PC-9 (cell line): Measurements from ENCODE around the gene SLC66A3. TPM values are rescaled to one million over a fixed set of nuclear protein-coding genes. Genes with fewer than 3 reads are reported as not detected.

ENCODE experiments used
- BruUV-seq: library from RNA; stranded (reverse); fragments of 400-500 nt; replicated peaks from 2 replicates; lab custom pipeline; 2021; lab: Mats Ljungman, UMichigan
- CTCF ChIA-PET: fragments of 300-600 bp; sonication (Branson Sonifier 250); formaldehyde crosslinking; loops from one replicate; lab custom pipeline; 2022; ENCODE audit warnings: antibody characterized with exemption; lab: Charles Lee
- POLR2A ChIA-PET: fragments of 300-600 bp; sonication (Branson Sonifier 250); formaldehyde crosslinking; loops from one replicate; lab custom pipeline; 2022; ENCODE audit warnings: antibody characterized with exemption; ENCODE audit not compliant: unreplicated experiment; lab: Charles Lee
- DNase-seq, 2 experiments: peaks; one replicate each; pipeline versions ENCODE4 v3.0.0 to v3.0.0-alpha.2; 2015 to 2022; ENCODE audit warnings: mixed read lengths in 1 of 2
- H2AFZ ChIP-seq: fragments of 200-600 bp; sonication (generic); 2 replicates; pipeline ENCODE4 v1.8.1; 2017; ENCODE audit warnings: antibody characterized with exemption
- H3F3A ChIP-seq: fragments of 200-600 bp; sonication (generic); 2 replicates; pipeline ENCODE4 v1.8.1; 2017; ENCODE audit warnings: antibody characterized with exemption, mild to moderate bottlenecking, low read depth; ENCODE audit not compliant: insufficient read depth
- H3K27ac ChIP-seq: fragments of 200-600 bp; sonication (generic); 2 replicates; pipeline ENCODE4 v1.6.1; 2016; ENCODE audit warnings: mixed run types
- H3K27me3 ChIP-seq: fragments of 200-600 bp; sonication (generic); 2 replicates; pipeline ENCODE4 v1.6.1; 2016; ENCODE audit warnings: low read depth, mixed run types; ENCODE audit not compliant: insufficient read depth
- H3K36me3 ChIP-seq: fragments of 200-600 bp; sonication (generic); 2 replicates; pipeline ENCODE4 v1.6.1; 2016; ENCODE audit warnings: low read depth, mixed run types
- H3K4me1 ChIP-seq: fragments of 200-600 bp; sonication (generic); replicated peaks from 2 replicates; pipeline ENCODE4 v1.6.1; 2016; ENCODE audit warnings: mixed run types; ENCODE audit not compliant: insufficient read depth
- H3K4me2 ChIP-seq: fragments of 200-600 bp; sonication (generic); 2 replicates; pipeline ENCODE4 v1.6.1; 2017; ENCODE audit warnings: mixed run types
- H3K4me3 ChIP-seq: fragments of 200-600 bp; sonication (generic); 2 replicates; pipeline ENCODE4 v1.6.1; 2016; ENCODE audit warnings: mixed run types
- H3K79me2 ChIP-seq: fragments of 200-600 bp; sonication (generic); 2 replicates; pipeline ENCODE4 v1.6.1; 2017; ENCODE audit warnings: low read depth, mixed run types
- H3K9me2 ChIP-seq: fragments of 200-600 bp; sonication (generic); 2 replicates; pipeline ENCODE4 v1.8.1; 2017; ENCODE audit warnings: mild to moderate bottlenecking; ENCODE audit not compliant: insufficient read depth
- H3K9me3 ChIP-seq: fragments of 200-600 bp; sonication (generic); 2 replicates; pipeline ENCODE4 v1.8.1; 2016; ENCODE audit warnings: low read depth; ENCODE audit not compliant: insufficient read depth
- H4K20me1 ChIP-seq: fragments of 200-600 bp; sonication (generic); 2 replicates; pipeline ENCODE4 v1.8.1; 2017; ENCODE audit not compliant: insufficient read depth
- CTCF ChIP-seq: fragments of 200-600 bp; sonication (generic); conservative IDR thresholded peaks from 2 replicates; pipeline ENCODE4 v1.6.1; 2017; ENCODE audit warnings: mixed run types, antibody characterized with exemption, mild to moderate bottlenecking, moderate library complexity
- EZH2 ChIP-seq: fragments of 200-600 bp; sonication (generic); IDR thresholded peaks from 2 replicates; pipeline ENCODE4 v1.8.0; 2017; ENCODE audit warnings: antibody characterized with exemption, low read depth
- intact Hi-C: fragments of 100-400 bp; cut with micrococcal nuclease; formaldehyde crosslinking; loops from one replicate; pipeline ENCODE4 v1.10.0; 2022; ENCODE audit not compliant: unreplicated experiment
- total RNA-seq: library from RNA; stranded (reverse); gene quantifications from 2 replicates; pipeline ENCODE4 v1.2.3, GENCODE V29; 2021

The SLC66A3 gene
- total RNA-seq, 1 experiment from 2014 or later, result 11.9 TPM

- H3K4me1 ChIP-seq, result peaks cover 25% of the 10 kb centered on the region
- no peaks in the 10 kb centered on the region for H4K20me1 ChIP-seq
- no TSS peak for BruUV-seq
- ChIA-PET POLR2A (no interaction called here), CTCF (interaction anchor here (2.9 kb wide), 1 partner anchor 296 kb away, joined by 16 read pairs; no protein-coding TSS in a partner anchor)
- H3K27me3 ChIP-seq, result no peaks in the 10 kb centered on the region
- peak in 1 of 2 experiments; percentile 41 for DNase-seq
- H3K27ac ChIP-seq, result no peak overlapping the region
- no peak overlapping the region for H3K4me3 ChIP-seq
- H3K9me3 ChIP-seq, result no peaks in the 10 kb centered on the region
- no peaks in the 10 kb centered on the region for H3K79me2 ChIP-seq
- H3F3A ChIP-seq, result peaks cover 23% of the 10 kb centered on the region; the same call in 1 of the 2 replicates
- intact Hi-C loops, result no loop called here
- H3K4me2 ChIP-seq, result no peak overlapping the region
- H2AFZ ChIP-seq, result no peak overlapping the region
- H3K9me2 ChIP-seq, result no peaks in the 10 kb centered on the region
- H3K36me3 ChIP-seq, result no peaks in the 10 kb centered on the region
- TF ChIP-seq CTCF (no peak), EZH2 (no peak)
Measured at GRCh38 chr2:11128243-11128951, 26.9 kb upstream of the SLC66A3 start.

DNA sequence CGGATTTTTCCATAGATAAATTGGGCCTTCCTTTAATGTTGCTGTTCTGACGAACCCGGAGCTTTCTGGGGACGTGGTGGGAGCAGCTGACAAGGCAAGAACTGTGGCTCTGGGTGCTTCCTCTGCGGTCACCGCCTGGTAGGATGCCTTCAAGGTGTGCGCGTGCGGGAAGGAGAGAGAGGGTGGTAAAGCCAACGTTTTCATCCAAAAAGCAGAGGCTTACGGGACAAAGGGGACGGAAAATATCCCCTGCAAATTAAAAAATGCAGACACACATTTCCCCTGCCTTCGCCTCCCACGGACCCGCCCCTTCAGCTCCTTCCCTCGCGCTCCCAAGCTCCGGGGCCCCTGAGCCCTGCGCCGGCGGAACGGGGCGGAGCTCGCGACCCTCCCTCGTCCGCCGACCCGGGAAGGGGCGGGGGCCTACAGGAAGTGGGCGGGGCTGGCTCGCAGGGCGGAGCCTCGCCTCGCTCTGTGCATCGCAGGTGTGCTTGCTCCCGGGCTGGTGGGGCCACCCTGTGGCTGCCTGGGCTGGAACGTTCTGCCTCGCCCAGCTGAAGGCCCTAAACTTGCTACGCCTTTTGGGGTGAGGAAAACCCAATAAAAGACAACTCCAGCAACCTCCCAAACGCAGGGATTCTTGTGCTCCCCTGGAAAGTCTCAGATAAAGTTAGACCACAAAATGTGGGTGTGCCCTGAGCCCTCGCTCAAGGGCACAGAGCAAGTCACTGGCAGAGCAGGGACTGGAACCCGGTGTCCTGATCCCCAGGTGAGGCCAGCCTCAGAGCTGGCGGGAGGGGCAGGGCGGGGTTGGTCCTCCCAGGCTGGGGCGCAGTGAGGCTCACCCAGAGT, 25.4 kb upstream of the SLC66A3 start:
- Histone ChIP-seq H3K4me2 (peak overlapping the region; percentile 83), H3K4me3 (peak overlapping the region; percentile 49; the same call in 1 of the 2 replicates), H3K79me2 (no peaks in the 10 kb centered on the region), H3K9me3 (no peaks in the 10 kb centered on the region), H4K20me1 (no peaks in the 10 kb centered on the region), H3F3A (peaks cover 23% of the 10 kb centered on the region; the same call in 1 of the 2 replicates), H3K27ac (no peak overlapping the region), H2AFZ (peak overlapping the region; percentile 75; the same call in 1 of the 2 replicates), H3K9me2 (no peaks in the 10 kb centered on the region), H3K4me1 (peaks cover 25% of the 10 kb centered on the region), H3K36me3 (no peaks in the 10 kb centered on the region), H3K27me3 (no peaks in the 10 kb centered on the region)
- DNase-seq, result peak; percentile 41 to 73
- TF ChIP-seq CTCF (peak; percentile 58), EZH2 (no peak)
- ChIA-PET CTCF (interaction anchor here (0.6 to 2.9 kb wide), 5 partner anchors 125 to 812 kb away, joined by 3 to 16 read pairs (median 3); no protein-coding TSS in a partner anchor), POLR2A (no interaction called here)
- intact Hi-C loops, result loop anchor here (1.0 to 5.0 kb wide), 3 partner anchors 102 to 557 kb away; no protein-coding TSS in a partner anchor
- BruUV-seq, result no TSS peak
